OCI-LY3 (cell line): Measurements from ENCODE around the gene OPRPN.

Experiments
- H2AFZ ChIP-seq: fragments of 200-600, 300-600 bp; shearing (Covaris generic); 2 replicates; pipeline ENCODE4 v1.6.0; 2014; ENCODE audit warnings: antibody characterized with exemption, low read depth, low read length
- H3K27ac ChIP-seq: fragments of 200-600, 300-600 bp; sonication (generic); 2 replicates; pipeline ENCODE4 v1.5.1; 2014; ENCODE audit warnings: mild to moderate bottlenecking, low read length, moderate library complexity, mixed read lengths
- H3K27me3 ChIP-seq: fragments of 200-600, 300-600 bp; sonication (generic); 2 replicates; pipeline ENCODE4 v1.6.1; 2014; ENCODE audit warnings: low read depth, low read length, mixed read lengths
- H3K36me3 ChIP-seq: fragments of 200-600, 300-600 bp; sonication (generic); replicated peaks from 2 replicates; pipeline ENCODE3; 2014; ENCODE audit warnings: low read depth, low read length, mixed read lengths
- H3K4me1 ChIP-seq: fragments of 300-600, 200-600 bp; sonication (generic); 2 replicates; pipeline ENCODE4 v1.6.1; 2014; ENCODE audit warnings: low read length, mixed read lengths
- H3K4me2 ChIP-seq: fragments of 200-600, 300-600 bp; sonication (generic); 2 replicates; pipeline ENCODE4 v1.6.1; 2014; ENCODE audit warnings: low read length, mixed read lengths
- H3K4me3 ChIP-seq: fragments of 300-600, 200-600 bp; sonication (generic); 2 replicates; pipeline ENCODE4 v1.5.1; 2014; ENCODE audit warnings: antibody characterized with exemption, mild to moderate bottlenecking, low read length, moderate library complexity
- H3K79me2 ChIP-seq: fragments of 300-600, 200-600 bp; shearing (Covaris generic); 2 replicates; pipeline ENCODE4 v1.6.1; 2014; ENCODE audit warnings: mild to moderate bottlenecking, low read length, mixed read lengths
- H3K9ac ChIP-seq: fragments of 300-600, 200-600 bp; shearing (Covaris generic); 2 replicates; pipeline ENCODE4 v1.6.0; 2014; ENCODE audit warnings: mild to moderate bottlenecking, low read length, moderate library complexity
- H3K9me3 ChIP-seq: fragments of 200-600, 300-600 bp; shearing (Covaris generic); 2 replicates; pipeline ENCODE4 v1.6.1; 2014; ENCODE audit warnings: low read length, mixed read lengths; ENCODE audit not compliant: insufficient read depth
- H4K20me1 ChIP-seq: fragments of 200-600, 300-600 bp; sonication (generic); 2 replicates; pipeline ENCODE4 v1.6.1; 2016; ENCODE audit warnings: low read length, mixed read lengths; ENCODE audit not compliant: insufficient read depth
- CTCF ChIP-seq: fragments of 200-600, 300-600 bp; sonication (generic); IDR thresholded peaks from 2 replicates; pipeline ENCODE4 v1.5.1; 2014; ENCODE audit warnings: antibody characterized with exemption, low read length, low read depth
- EZH2phosphoT487 ChIP-seq: fragments of 200-600 bp; shearing (Covaris generic); IDR thresholded peaks from 2 replicates; pipeline ENCODE4 v1.6.1; 2018; ENCODE audit warnings: antibody characterized with exemption, mixed run types, low read depth

OPRPN gene

GRCh38 chr4:70364002-70364401, 33.7 kb upstream of the OPRPN start:
- Histone ChIP-seq H3K9ac (no peak overlapping the region), H3K36me3 (no peaks in the 10 kb centered on the region), H3K4me1 (peaks cover 39% of the 10 kb centered on the region), H3K9me3 (no peaks in the 10 kb centered on the region), H4K20me1 (no peaks in the 10 kb centered on the region), H3K27ac (no peak overlapping the region), H3K4me3 (0 out of 2 replicates have a peak overlapping the region, but pooled peaks have one; percentile 26), H2AFZ (no peak overlapping the region), H3K4me2 (peak overlapping the region; percentile 59), H3K79me2 (no peaks in the 10 kb centered on the region), H3K27me3 (no peaks in the 10 kb centered on the region)
- no peak for TF ChIP-seq CTCF
- TF ChIP-seq EZH2phosphoT487, result no peak

GRCh38 chr4:70365479-70365878, 32.3 kb upstream of the OPRPN start:
- Histone ChIP-seq H3K9ac (no peak overlapping the region), H3K4me1 (peaks cover 32% of the 10 kb centered on the region), H3K9me3 (no peaks in the 10 kb centered on the region), H2AFZ (no peak overlapping the region), H3K27ac (no peak overlapping the region), H4K20me1 (no peaks in the 10 kb centered on the region), H3K27me3 (no peaks in the 10 kb centered on the region), H3K4me2 (peak overlapping the region; percentile 59), H3K36me3 (no peaks in the 10 kb centered on the region), H3K4me3 (no peak overlapping the region), H3K79me2 (no peaks in the 10 kb centered on the region)
- no peak for TF ChIP-seq CTCF
- no peak for TF ChIP-seq EZH2phosphoT487

GRCh38 chr4:70367813-70368212, 29.9 kb upstream of the OPRPN start:
- Histone ChIP-seq H3K9me3 (no peaks in the 10 kb centered on the region), H3K27ac (no peak overlapping the region), H4K20me1 (no peaks in the 10 kb centered on the region), H3K4me2 (no peak overlapping the region), H3K4me1 (peaks cover 32% of the 10 kb centered on the region), H3K27me3 (no peaks in the 10 kb centered on the region), H3K9ac (no peak overlapping the region), H3K79me2 (no peaks in the 10 kb centered on the region), H3K4me3 (no peak overlapping the region), H3K36me3 (no peaks in the 10 kb centered on the region), H2AFZ (no peak overlapping the region)
- TF ChIP-seq CTCF (no peak), EZH2phosphoT487 (no peak)

- H3K4me2 ChIP-seq, result no peak overlapping the region
- no peaks in the 10 kb centered on the region for H3K4me1 ChIP-seq
- no peak overlapping the region for H2AFZ ChIP-seq
- TF ChIP-seq EZH2phosphoT487 (no peak), CTCF (no peak)
- no peaks in the 10 kb centered on the region for H3K36me3 ChIP-seq
- no peak overlapping the region for H3K27ac ChIP-seq
- H3K27me3 ChIP-seq, result no peaks in the 10 kb centered on the region
- no peaks in the 10 kb centered on the region for H4K20me1 ChIP-seq
- H3K9ac ChIP-seq, result no peak overlapping the region
- H3K9me3 ChIP-seq, result no peaks in the 10 kb centered on the region
- H3K4me3 ChIP-seq, result no peak overlapping the region
- H3K79me2 ChIP-seq, result no peaks in the 10 kb centered on the region
These were observed 25.8 kb upstream of the OPRPN start for GRCh38 chr4:70371987-70372386.
